Type B pancreatic cell (in vitro differentiated cells): ENCODE results near the gene HKDC1. TPM values are rescaled to one million over a fixed set of nuclear protein-coding genes. Genes with fewer than 3 reads are reported as not detected.
"Not testable (repeated sequence)": the region's sequence is repeated elsewhere in the genome, so short reads cannot be mapped to it uniquely, and the experiment has no call there.

ENCODE experiments used
- DNase-seq: peaks from one replicate; pipeline ENCODE4 v3.0.0; 2021; ENCODE audit warnings: mixed read lengths; ENCODE audit not compliant: unreplicated experiment; ENCODE audit errors: extremely low spot score
- H3K27ac Mint-ChIP-seq: 2 replicates; pipeline ENCODE4 v1.8.0; 2021; ENCODE audit warnings: mild to moderate bottlenecking, mixed read lengths
- H3K27me3 Mint-ChIP-seq: 2 replicates; pipeline ENCODE4 v1.8.0; 2021; ENCODE audit warnings: mixed read lengths
- H3K36me3 Mint-ChIP-seq: 2 replicates; pipeline ENCODE4 v1.8.0; 2021; ENCODE audit warnings: mixed read lengths
- H3K4me1 Mint-ChIP-seq: one replicate; pipeline ENCODE4 v1.8.0; 2021; ENCODE audit warnings: mixed read lengths; ENCODE audit not compliant: unreplicated experiment
- H3K4me3 Mint-ChIP-seq: 2 replicates; pipeline ENCODE4 v1.8.0; 2021; ENCODE audit warnings: mild to moderate bottlenecking, mixed read lengths
- H3K9me3 Mint-ChIP-seq: 2 replicates; pipeline ENCODE4 v1.8.0; 2021; ENCODE audit warnings: mixed read lengths
- CTCF ChIP-seq: fragments of 200-600 bp; sonication (generic); conservative IDR thresholded peaks from 2 replicates; pipeline ENCODE4 v1.5.0; 2021; ENCODE audit warnings: antibody characterized with exemption, mild to moderate bottlenecking
- long read RNA-seq: library from polyadenylated mRNA; unstranded; transcript quantifications from one replicate; pipeline ENCODE4 v2.0.0, GENCODE V29; 2020
- total RNA-seq: library from RNA; stranded (reverse); gene quantifications from 2 replicates; pipeline ENCODE4 v1.2.1, GENCODE V29; 2021; ENCODE audit warnings: low replicate concordance

Gene HKDC1, protein sequence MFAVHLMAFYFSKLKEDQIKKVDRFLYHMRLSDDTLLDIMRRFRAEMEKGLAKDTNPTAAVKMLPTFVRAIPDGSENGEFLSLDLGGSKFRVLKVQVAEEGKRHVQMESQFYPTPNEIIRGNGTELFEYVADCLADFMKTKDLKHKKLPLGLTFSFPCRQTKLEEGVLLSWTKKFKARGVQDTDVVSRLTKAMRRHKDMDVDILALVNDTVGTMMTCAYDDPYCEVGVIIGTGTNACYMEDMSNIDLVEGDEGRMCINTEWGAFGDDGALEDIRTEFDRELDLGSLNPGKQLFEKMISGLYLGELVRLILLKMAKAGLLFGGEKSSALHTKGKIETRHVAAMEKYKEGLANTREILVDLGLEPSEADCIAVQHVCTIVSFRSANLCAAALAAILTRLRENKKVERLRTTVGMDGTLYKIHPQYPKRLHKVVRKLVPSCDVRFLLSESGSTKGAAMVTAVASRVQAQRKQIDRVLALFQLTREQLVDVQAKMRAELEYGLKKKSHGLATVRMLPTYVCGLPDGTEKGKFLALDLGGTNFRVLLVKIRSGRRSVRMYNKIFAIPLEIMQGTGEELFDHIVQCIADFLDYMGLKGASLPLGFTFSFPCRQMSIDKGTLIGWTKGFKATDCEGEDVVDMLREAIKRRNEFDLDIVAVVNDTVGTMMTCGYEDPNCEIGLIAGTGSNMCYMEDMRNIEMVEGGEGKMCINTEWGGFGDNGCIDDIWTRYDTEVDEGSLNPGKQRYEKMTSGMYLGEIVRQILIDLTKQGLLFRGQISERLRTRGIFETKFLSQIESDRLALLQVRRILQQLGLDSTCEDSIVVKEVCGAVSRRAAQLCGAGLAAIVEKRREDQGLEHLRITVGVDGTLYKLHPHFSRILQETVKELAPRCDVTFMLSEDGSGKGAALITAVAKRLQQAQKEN
- 2.4 and 8.0 TPM in 2 replicates for total RNA-seq
- long read RNA-seq, transcript HKDC1-201 (18 exons, 3,689 nt), result major isoform, 25 of 44 reads
- long read RNA-seq, partial matches to known transcripts, result 15 of 44 reads
- long read RNA-seq, other reads (novel, unspliced or antisense), result 4 of 44 reads

- H3K9me3 Mint-ChIP-seq, result no peaks in the 10 kb centered on the region
- H3K4me3 Mint-ChIP-seq, result peak within 1 kb of the TSS; percentile 34
- H3K27ac Mint-ChIP-seq, result peak within 1 kb of the TSS; percentile 51
- H3K36me3 Mint-ChIP-seq, result no peaks in the 10 kb centered on the region
- peaks cover 7% of the 10 kb centered on the region for H3K27me3 Mint-ChIP-seq
- no peak for TF ChIP-seq CTCF
- H3K4me1 Mint-ChIP-seq, result peaks cover 18% of the 10 kb centered on the region
- no peak for DNase-seq
Measured at GRCh38 chr10:69220041-69220451, at the start of gene HKDC1. Gene HKDC1 (plus strand): TSS chr10:69220332. CDS start chr10:69220436, 104 bp downstream.

GRCh38 chr10:69172241-69172982 lies 47.7 kb upstream of the HKDC1 start:
- DNase-seq, result no peak
- no peaks in the 10 kb centered on the region for H3K27me3 Mint-ChIP-seq
- no peak for TF ChIP-seq CTCF
- no peaks in the 10 kb centered on the region for H3K9me3 Mint-ChIP-seq
- H3K4me1 Mint-ChIP-seq, result no peaks in the 10 kb centered on the region
- H3K36me3 Mint-ChIP-seq, result peaks cover 5% of the 10 kb centered on the region
- H3K27ac Mint-ChIP-seq, result no peak overlapping the region
- no peak overlapping the region for H3K4me3 Mint-ChIP-seq

GRCh38 chr10:69175326-69175725 lies 44.8 kb upstream of the HKDC1 start:
- H3K27ac Mint-ChIP-seq, H3K4me1 Mint-ChIP-seq, DNase-seq, H3K36me3 Mint-ChIP-seq, H3K27me3 Mint-ChIP-seq, H3K4me3 Mint-ChIP-seq, H3K9me3 Mint-ChIP-seq: not testable (repeated sequence)

DNA sequence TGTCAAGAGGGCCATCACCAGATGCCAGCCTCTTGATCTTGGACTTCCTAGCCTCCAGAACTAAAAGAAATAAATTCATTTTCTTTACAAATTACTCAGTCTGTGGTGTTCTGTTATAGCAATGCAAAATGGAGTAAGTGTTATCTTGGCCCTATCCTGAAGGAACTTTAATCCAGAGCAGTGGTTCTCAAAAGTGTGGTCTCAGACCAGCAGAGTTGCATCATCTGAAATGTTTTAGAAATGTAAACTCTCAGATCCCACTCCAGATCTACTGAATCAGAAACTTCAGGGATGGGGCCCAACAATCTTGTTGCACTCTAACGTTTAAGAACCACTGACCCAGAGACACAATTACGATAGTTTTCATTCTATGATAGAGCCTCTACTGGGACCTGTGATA lies 43.3 kb upstream of the HKDC1 start:
- Mint-ChIP-seq H3K4me1 (peaks cover 13% of the 10 kb centered on the region), H3K27me3 (no peaks in the 10 kb centered on the region), H3K36me3 (no peaks in the 10 kb centered on the region), H3K9me3 (no peaks in the 10 kb centered on the region), H3K27ac (peak overlapping the region; percentile 27), H3K4me3 (no peak overlapping the region)
- no peak for DNase-seq
- no peak for TF ChIP-seq CTCF

DNA sequence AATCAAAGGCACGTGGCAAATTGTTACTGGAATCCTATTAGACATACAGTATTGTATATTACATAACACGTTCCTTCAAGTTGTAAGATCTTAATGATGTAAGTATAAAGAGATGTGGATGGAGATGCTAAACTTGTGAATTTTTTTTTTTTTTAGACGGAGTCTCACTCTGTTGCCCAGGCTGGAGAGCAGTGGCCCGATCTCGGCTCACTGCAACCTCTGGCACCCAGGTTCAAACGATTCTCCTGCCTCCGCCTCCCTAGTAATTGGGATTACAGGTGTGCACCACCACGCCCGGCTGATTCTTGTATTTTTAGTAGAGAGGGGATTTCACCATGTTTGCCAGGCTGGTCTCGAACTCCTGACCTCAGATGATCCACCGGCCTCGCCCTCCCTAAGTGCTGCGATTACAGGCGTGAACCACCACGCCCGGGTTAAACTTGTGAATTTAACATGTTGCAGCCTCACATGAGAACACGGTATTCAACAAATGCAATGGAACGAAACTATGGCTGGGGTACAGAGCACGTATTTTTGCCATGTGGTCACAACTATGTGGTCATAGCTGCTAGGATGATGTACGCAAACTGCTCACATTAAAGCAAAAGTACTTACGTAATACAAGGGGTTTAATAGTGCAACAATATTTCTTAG lies 40.9 kb upstream of the HKDC1 start:
- Mint-ChIP-seq H3K27ac (peak overlapping the region; percentile 100), H3K36me3 (peaks cover 5% of the 10 kb centered on the region), H3K27me3 (no peaks in the 10 kb centered on the region), H3K9me3 (no peaks in the 10 kb centered on the region), H3K4me3 (peak overlapping the region; percentile 94), H3K4me1 (peaks cover 17% of the 10 kb centered on the region)
- DNase-seq, result no peak
- TF ChIP-seq CTCF, result no peak
